Keratinocyte (primary cell): ENCODE data around the gene RANBP6. TPM values are rescaled to one million over a fixed set of nuclear protein-coding genes. Genes with fewer than 3 reads are reported as not detected.

Source experiments
- DNase-seq: peaks from one replicate; pipeline ENCODE4 v3.0.0-alpha.2; 2011; ENCODE audit warnings: low read depth, missing footprints, low spot score
- FAIRE-seq: peaks from 2 replicates; lab custom pipeline; 2011; peaks lifted over from hg19 to GRCh38; lab: Jason Lieb, UNC
- H2AFZ ChIP-seq: 2 replicates; pipeline ENCODE4 v1.6.0; 2012; ENCODE audit warnings: low read length, control low read depth, inconsistent platforms; ENCODE audit not compliant: control insufficient read depth
- H3K27ac ChIP-seq: 2 replicates; pipeline ENCODE4 v1.5.1; 2011; ENCODE audit warnings: low read length; ENCODE audit not compliant: control insufficient read depth, insufficient read depth
- H3K27me3 ChIP-seq: 3 replicates; pipeline ENCODE4 v1.6.0; 2011; ENCODE audit warnings: low read length; ENCODE audit not compliant: control insufficient read depth, insufficient read depth; ENCODE audit errors: extremely low read depth
- H3K36me3 ChIP-seq, 2 experiments: 2 replicates in 1 of 2; 3 replicates in 1 of 2; pipeline ENCODE4 v1.5.1; 2011; ENCODE audit warnings: low read length in 2 of 2, mild to moderate bottlenecking in 1 of 2; ENCODE audit not compliant: control insufficient read depth in 2 of 2, insufficient read depth in 2 of 2; ENCODE audit errors: extremely low read depth in 1 of 2
- H3K4me1 ChIP-seq: 3 replicates; pipeline ENCODE4 v1.5.1; 2011; ENCODE audit warnings: low read length; ENCODE audit not compliant: control insufficient read depth, insufficient read depth; ENCODE audit errors: extremely low read depth
- H3K4me2 ChIP-seq: 3 replicates; pipeline ENCODE4 v1.6.0; 2011; ENCODE audit warnings: low read depth, low read length; ENCODE audit not compliant: control insufficient read depth, insufficient read depth; ENCODE audit errors: extremely low read depth
- H3K4me3 ChIP-seq, 3 experiments: fragments of 200-600 bp in 1 of 3; sonication (generic) in 1 of 3; 2 replicates in 2 of 3; 3 replicates in 1 of 3; pipeline ENCODE4 v1.5.1; 2011 to 2016; ENCODE audit warnings: low read length in 3 of 3, mild to moderate bottlenecking in 3 of 3, control low read depth in 2 of 3, inconsistent platforms in 1 of 3, low read depth in 1 of 3, mixed read lengths in 1 of 3, mixed run types in 1 of 3, moderate library complexity in 1 of 3; ENCODE audit not compliant: control insufficient read depth in 2 of 3, insufficient read depth in 2 of 3; ENCODE audit errors: extremely low read depth in 1 of 3
- H3K79me2 ChIP-seq: 2 replicates; pipeline ENCODE4 v1.6.0; 2012; ENCODE audit warnings: low read length; ENCODE audit not compliant: control insufficient read depth, insufficient read depth
- H3K9ac ChIP-seq: 3 replicates; pipeline ENCODE4 v1.6.0; 2011; ENCODE audit warnings: low read length; ENCODE audit not compliant: control insufficient read depth, insufficient read depth; ENCODE audit errors: extremely low read depth
- H3K9me1 ChIP-seq: 3 replicates; pipeline ENCODE4 v1.6.0; 2011; ENCODE audit warnings: low read length; ENCODE audit not compliant: control insufficient read depth, insufficient read depth; ENCODE audit errors: extremely low read depth
- H3K9me3 ChIP-seq: 2 replicates; pipeline ENCODE4 v1.5.1; 2012; ENCODE audit warnings: low read depth, low read length; ENCODE audit not compliant: control insufficient read depth
- H4K20me1 ChIP-seq: 3 replicates; pipeline ENCODE4 v1.6.0; 2011; ENCODE audit warnings: low read length; ENCODE audit not compliant: control insufficient read depth, insufficient read depth; ENCODE audit errors: extremely low read depth
- EZH2 ChIP-seq: IDR thresholded peaks from one replicate; pipeline ENCODE4 v1.6.1; 2012; ENCODE audit warnings: inconsistent platforms, mild to moderate bottlenecking, low read length, moderate library complexity
- dilution Hi-C: fragments of 300-500 bp; cut with MboI; formaldehyde crosslinking; loops from one replicate; pipeline ENCODE4 v1.7.0; 2020; ENCODE audit warnings: low sequenced_read_pairs; ENCODE audit not compliant: extremely low pct_ligation_motif_present
- polyA plus RNA-seq, 5 experiments: library from polyadenylated mRNA; depleted of rRNA in 3 of 5; stranded (reverse) in 3 of 5; stranded (forward) in 1 of 5; unstranded in 1 of 5; fragments of >200 nt; gene quantifications; 1 replicate in 1 of 5; 2 replicates in 3 of 5; 3 replicates in 1 of 5; pipeline versions ENCODE4 v1.2.1 to v1.2.3, GENCODE V29; 2011 to 2012; ENCODE audit warnings: missing spikeins in 2 of 5, low read depth in 1 of 5, low replicate concordance in 1 of 5
- TF ChIP-seq, protein P1 (sequence below), 3 experiments: IDR thresholded peaks in 1 of 3; conservative IDR thresholded peaks in 1 of 3; optimal IDR thresholded peaks in 1 of 3; 2 replicates in 2 of 3; 3 replicates in 1 of 3; pipeline versions ENCODE3 to v1.5.1; 2011; ENCODE audit warnings: low read length in 3 of 3, mild to moderate bottlenecking in 3 of 3, moderate library complexity in 2 of 3, control low read depth in 1 of 3, inconsistent platforms in 1 of 3; ENCODE audit not compliant: insufficient read depth in 2 of 3; ENCODE audit errors: extremely low read depth in 1 of 3

The RANBP6 gene
- polyA plus RNA-seq, 1 donor (not counting 4 experiments of a cell fraction or from before 2014, with no cell fraction given), result 14.7 TPM

DNA sequence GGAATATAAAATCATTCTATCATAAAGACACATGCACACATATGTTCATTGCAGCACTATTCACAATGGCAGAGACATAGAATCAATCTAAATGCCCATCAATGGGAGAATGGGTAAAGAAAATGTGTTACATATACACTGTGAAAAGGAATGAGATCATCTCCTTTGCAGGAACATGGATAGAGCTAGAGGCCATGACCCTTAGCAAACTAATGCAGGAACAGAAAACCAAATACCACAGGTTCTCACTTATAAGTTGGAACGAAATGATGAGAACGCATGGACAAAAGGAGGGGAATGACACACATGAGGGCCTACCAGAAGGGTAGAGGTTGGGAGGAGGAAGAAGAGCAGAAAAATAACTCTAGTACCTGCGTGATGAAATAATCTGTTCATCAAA lies 21.0 kb upstream of the RANBP6 start:
- no peaks in the 10 kb centered on the region for H3K4me1 ChIP-seq
- FAIRE-seq, result no peak
- no peaks in the 10 kb centered on the region for H3K9me1 ChIP-seq
- no peaks in the 10 kb centered on the region for H3K9me3 ChIP-seq
- no peak overlapping the region for H3K27ac ChIP-seq
- H3K79me2 ChIP-seq, result no peaks in the 10 kb centered on the region
- H4K20me1 ChIP-seq, result no peaks in the 10 kb centered on the region
- H3K4me3 ChIP-seq, result no peak overlapping the region
- no peak overlapping the region for H3K9ac ChIP-seq
- no peak for TF ChIP-seq EZH2
- no peak for DNase-seq
- H2AFZ ChIP-seq, result no peak overlapping the region
- H3K4me2 ChIP-seq, result no peak overlapping the region
- no peaks in the 10 kb centered on the region for H3K27me3 ChIP-seq
- H3K36me3 ChIP-seq, result no peaks in the 10 kb centered on the region
- dilution Hi-C loops, result no loop called here

DNA sequence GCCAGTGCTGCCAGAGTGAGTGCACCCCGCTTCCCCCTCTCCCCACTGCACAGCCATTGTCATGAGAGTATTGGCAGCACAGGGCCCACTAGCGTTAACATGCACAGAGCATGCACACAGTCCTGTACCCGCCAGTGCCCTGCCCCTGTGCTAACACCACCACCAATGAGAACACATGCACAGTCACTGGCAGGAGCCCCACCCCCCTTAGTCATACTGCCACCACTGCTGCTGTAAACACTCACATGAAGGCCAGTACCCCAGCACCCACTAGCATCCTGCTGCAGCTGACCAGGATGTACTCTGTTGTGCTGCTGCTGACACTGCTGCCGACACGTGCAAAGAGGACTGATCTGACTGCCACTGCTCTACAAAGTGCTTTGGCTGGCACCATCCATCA lies 19.5 kb upstream of the RANBP6 start:
- Histone ChIP-seq H3K4me3 (no peak overlapping the region), H3K9ac (no peak overlapping the region), H4K20me1 (no peaks in the 10 kb centered on the region), H3K4me2 (no peak overlapping the region), H3K27ac (no peak overlapping the region), H3K9me1 (no peaks in the 10 kb centered on the region), H3K9me3 (no peaks in the 10 kb centered on the region), H3K79me2 (no peaks in the 10 kb centered on the region), H3K36me3 (no peaks in the 10 kb centered on the region), H3K4me1 (no peaks in the 10 kb centered on the region), H3K27me3 (no peaks in the 10 kb centered on the region), H2AFZ (no peak overlapping the region)
- DNase-seq, result no peak
- no peak for TF ChIP-seq EZH2
- TF ChIP-seq, protein P1, sequence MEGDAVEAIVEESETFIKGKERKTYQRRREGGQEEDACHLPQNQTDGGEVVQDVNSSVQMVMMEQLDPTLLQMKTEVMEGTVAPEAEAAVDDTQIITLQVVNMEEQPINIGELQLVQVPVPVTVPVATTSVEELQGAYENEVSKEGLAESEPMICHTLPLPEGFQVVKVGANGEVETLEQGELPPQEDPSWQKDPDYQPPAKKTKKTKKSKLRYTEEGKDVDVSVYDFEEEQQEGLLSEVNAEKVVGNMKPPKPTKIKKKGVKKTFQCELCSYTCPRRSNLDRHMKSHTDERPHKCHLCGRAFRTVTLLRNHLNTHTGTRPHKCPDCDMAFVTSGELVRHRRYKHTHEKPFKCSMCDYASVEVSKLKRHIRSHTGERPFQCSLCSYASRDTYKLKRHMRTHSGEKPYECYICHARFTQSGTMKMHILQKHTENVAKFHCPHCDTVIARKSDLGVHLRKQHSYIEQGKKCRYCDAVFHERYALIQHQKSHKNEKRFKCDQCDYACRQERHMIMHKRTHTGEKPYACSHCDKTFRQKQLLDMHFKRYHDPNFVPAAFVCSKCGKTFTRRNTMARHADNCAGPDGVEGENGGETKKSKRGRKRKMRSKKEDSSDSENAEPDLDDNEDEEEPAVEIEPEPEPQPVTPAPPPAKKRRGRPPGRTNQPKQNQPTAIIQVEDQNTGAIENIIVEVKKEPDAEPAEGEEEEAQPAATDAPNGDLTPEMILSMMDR (optimal IDR thresholded peaks at IDR 0.05 in 1 of 3, IDR thresholded peaks at IDR 0.05 in 1 of 3, conservative IDR thresholded peaks at IDR 0.05 in 1 of 3; ENCODE audit: extremely low read depth in 1 of 3, insufficient read depth in 2 of 3, low read length in 3 of 3), result no peak
- no peak for FAIRE-seq
- dilution Hi-C loops, result no loop called here

DNA sequence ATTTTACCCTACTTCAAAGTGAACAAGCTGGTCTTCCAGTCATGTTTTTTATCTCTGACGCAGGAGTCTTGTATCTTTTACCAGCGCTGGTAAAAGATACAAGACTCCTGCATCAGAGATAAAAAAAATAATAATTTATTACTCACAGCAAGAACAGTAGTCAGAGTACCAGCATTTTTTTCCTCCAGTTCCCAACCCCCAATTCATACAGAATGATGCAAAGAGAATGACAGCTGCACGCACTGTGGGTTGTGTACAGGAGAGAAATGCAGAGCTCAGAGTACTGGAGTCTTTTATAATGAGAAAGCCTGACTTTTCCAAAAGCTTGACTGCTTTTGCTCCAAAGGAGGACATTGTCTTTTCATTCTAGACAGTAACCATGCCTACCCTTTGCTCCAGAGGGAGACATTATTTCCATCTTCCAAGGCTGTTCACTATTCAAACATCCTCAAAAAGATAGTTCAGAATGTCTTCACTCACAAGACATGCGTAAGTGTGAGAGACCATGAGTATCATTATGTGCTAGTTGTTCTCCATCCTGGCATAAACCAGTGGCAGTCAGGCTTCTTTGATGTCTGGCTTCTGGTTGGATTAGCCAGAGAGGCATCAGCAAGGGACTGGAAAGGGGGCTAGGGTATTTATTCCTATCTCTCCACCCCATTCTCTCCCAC lies 14.3 kb upstream of the RANBP6 start:
- DNase-seq, result no peak
- Histone ChIP-seq H3K36me3 (no peaks in the 10 kb centered on the region), H2AFZ (no peak overlapping the region), H3K4me3 (no peak overlapping the region), H3K27me3 (peaks cover 2% of the 10 kb centered on the region), H3K9me1 (no peaks in the 10 kb centered on the region), H3K4me2 (no peak overlapping the region), H3K4me1 (no peaks in the 10 kb centered on the region), H4K20me1 (no peaks in the 10 kb centered on the region), H3K9ac (no peak overlapping the region), H3K27ac (no peak overlapping the region), H3K9me3 (no peaks in the 10 kb centered on the region), H3K79me2 (no peaks in the 10 kb centered on the region)
- FAIRE-seq, result peak; percentile 5
- no peak for TF ChIP-seq EZH2
- TF ChIP-seq, protein P1 (optimal IDR thresholded peaks at IDR 0.05 in 1 of 3, IDR thresholded peaks at IDR 0.05 in 1 of 3, conservative IDR thresholded peaks at IDR 0.05 in 1 of 3; ENCODE audit: extremely low read depth in 1 of 3, insufficient read depth in 2 of 3, low read length in 3 of 3), result no peak
- dilution Hi-C loops, result no loop called here
